ENCODE measurements around the gene CYB561D2. TPM values are rescaled to one million over a fixed set of nuclear protein-coding genes. Genes with fewer than 3 reads are reported as not detected.

The CYB561D2 gene
- total and polyA plus RNA-seq, 8 donors = 8.5 to 28.3 (median 11.2) TPM

GRCh38 chr3:50340448-50341329, 10.0 kb upstream of the CYB561D2 start, which contains the start of gene RASSF1:
Gene RASSF1, minus strand, starts transcription at chr3:50340836. Its CDS starts 31 bp downstream, at chr3:50340805.
- no peak for TF ChIP-seq CTCF (IDR thresholded peaks at IDR 0.05)
- Histone ChIP-seq H3K4me3 (peak within 1 kb of the TSS; percentile 59 to 81), H3K27ac (peak within 1 kb of the TSS; percentile 94 to 98), H3K36me3 (no peaks in the 10 kb centered on the region), H3K9me3 (no peaks in the 10 kb centered on the region), H3K27me3 (no peaks in the 10 kb centered on the region), H3K4me1 (peaks cover 29 to 65% of the 10 kb centered on the region in 2 donors)
- ATAC-seq (peak; percentile 58), DNase-seq (peak; percentile 47 to 95 (median 80))
- intact Hi-C loops (cut with DNase I) = no loop called here

- Histone ChIP-seq H3K27ac (peak overlapping the region; percentile 94 to 98), H3K9me3 (no peaks in the 10 kb centered on the region), H3K4me1 (peaks cover 22 to 65% of the 10 kb centered on the region in 2 donors), H3K27me3 (no peaks in the 10 kb centered on the region), H3K36me3 (no peaks in the 10 kb centered on the region), H3K4me3 (peak overlapping the region; percentile 59 to 81)
- DNase-seq = peak in 1 of 4 donors; percentile 75
- intact Hi-C loops (cut with DNase I) = no loop called here
- ATAC-seq = no peak
- TF ChIP-seq CTCF (IDR thresholded peaks at IDR 0.05) = no peak
Measured at GRCh38 chr3:50341537-50341936, 9.1 kb upstream of the CYB561D2 start.

GRCh38 chr3:50341996-50342650, 8.5 kb upstream of the CYB561D2 start:
- no peaks in the 10 kb centered on the region for H3K9me3 ChIP-seq
- no peak overlapping the region for H3K4me3 ChIP-seq
- H3K27ac ChIP-seq = no peak overlapping the region
- no peak for ATAC-seq
- intact Hi-C loops (cut with DNase I) = no loop called here
- no peaks in the 10 kb centered on the region for H3K36me3 ChIP-seq
- peak in 1 of 4 donors; percentile 53 for DNase-seq
- H3K27me3 ChIP-seq = no peaks in the 10 kb centered on the region
- no peak for TF ChIP-seq CTCF (IDR thresholded peaks at IDR 0.05)
- H3K4me1 ChIP-seq = peaks cover 20 to 69% of the 10 kb centered on the region in 2 donors

GRCh38 chr3:50342813-50343633, 7.6 kb upstream of the CYB561D2 start:
- DNase-seq (peak in 1 of 4 donors; percentile 56), ATAC-seq (no peak)
- intact Hi-C loops (cut with DNase I) = no loop called here
- peaks cover 0 to 6% of the 10 kb centered on the region in 2 donors for H3K36me3 ChIP-seq
- no peak overlapping the region for H3K4me3 ChIP-seq
- no peaks in the 10 kb centered on the region for H3K9me3 ChIP-seq
- H3K27me3 ChIP-seq = no peaks in the 10 kb centered on the region
- H3K27ac ChIP-seq = no peak overlapping the region
- peaks cover 20 to 70% of the 10 kb centered on the region in 2 donors for H3K4me1 ChIP-seq
- TF ChIP-seq CTCF (IDR thresholded peaks at IDR 0.05) = no peak

Data from left lung (tissue), 10 donors.